Tibial nerve (tissue), 4 donors: Measurements from ENCODE around the gene ERN1. TPM values are rescaled to one million over a fixed set of nuclear protein-coding genes. Genes with fewer than 3 reads are reported as not detected.

Experiments
- DNase-seq, 2 donors: peaks; one replicate each; pipeline ENCODE4 v3.0.0-alpha.2; 2019; ENCODE audit warnings: low spot score in 2 of 2
- H3K27ac ChIP-seq, 4 donors: fragments of 200-600 bp; sonication (generic) in 3 of 4; one replicate each; pipeline ENCODE4 v1.5.1; 2017 to 2019; ENCODE audit warnings: mild to moderate bottlenecking in 1 of 4
- H3K27me3 ChIP-seq, 2 donors: fragments of 200-600 bp; sonication (generic) in 1 of 2; one replicate each; pipeline versions ENCODE4 v1.5.1 to v1.6.0; 2017 to 2019
- H3K36me3 ChIP-seq, 3 donors: fragments of 200-600 bp; sonication (generic); one replicate each; pipeline ENCODE4 v1.5.1; 2018 to 2019
- H3K4me1 ChIP-seq, 4 donors: fragments of 200-600 bp; sonication (generic) in 3 of 4; one replicate each; pipeline ENCODE4 v1.5.1; 2017 to 2019
- H3K4me3 ChIP-seq, 4 donors: fragments of 200-600 bp; sonication (generic) in 3 of 4; one replicate each; pipeline ENCODE4 v1.5.1; 2017 to 2019; ENCODE audit warnings: mild to moderate bottlenecking in 1 of 4, moderate library complexity in 1 of 4
- H3K9me3 ChIP-seq, 4 donors: fragments of 200-600 bp; sonication (generic) in 3 of 4; one replicate each; pipeline ENCODE4 v1.5.1; 2017 to 2019
- CTCF ChIP-seq, 5 experiments: fragments of 200-600 bp in 3 of 5; fragments of 450-650 bp in 2 of 5; sonication (generic) in 3 of 5; IDR thresholded peaks; one replicate each; pipeline ENCODE4 v1.5.1; 2016 to 2019; ENCODE audit warnings: antibody characterized with exemption in 5 of 5, mild to moderate bottlenecking in 3 of 5, moderate library complexity in 2 of 5
- EP300 ChIP-seq, 2 donors: sonication (generic); formaldehyde crosslinking; IDR thresholded peaks; one replicate each; pipeline ENCODE4 v1.6.1; 2017; ENCODE audit warnings: antibody characterized with exemption in 2 of 2, mild to moderate bottlenecking in 1 of 2
- POLR2A ChIP-seq, 2 donors: fragments of 450-650 bp; IDR thresholded peaks; one replicate each; pipeline ENCODE4 v1.6.1; 2017; ENCODE audit warnings: antibody characterized with exemption in 2 of 2, mild to moderate bottlenecking in 2 of 2, moderate library complexity in 2 of 2
- WGBS, 2 donors: methylation state at CpG; one replicate each; pipeline ENCODE4 v1.1.5; 2018; 5-methylcytosine and 5-hydroxymethylcytosine counted together
- small RNA-seq: library from RNA; depleted of rRNA; stranded (forward); fragments of <200 nt; gene quantifications from one replicate; pipeline ENCODE3, GENCODE V24; 2016
- total RNA-seq, 4 donors: library from RNA; depleted of rRNA; stranded (reverse); fragments of >200 nt; gene quantifications; one replicate each; pipeline ENCODE4 v1.1.0, GENCODE V29; 2016

The ERN1 gene
- total RNA-seq, 4 donors from 2014 or later, result 8.7 to 17.7 (median 13.5) TPM

- Histone ChIP-seq H3K27ac (no peak overlapping the region), H3K4me3 (no peak overlapping the region), H3K9me3 (no peaks in the 10 kb centered on the region), H3K36me3 (no peaks in the 10 kb centered on the region), H3K27me3 (peaks cover 0 to 63% of the 10 kb centered on the region in 2 donors), H3K4me1 (peaks cover 0 to 26% (median 12%) of the 10 kb centered on the region in 4 donors)
- WGBS, 2 donors, result 78 to 95% methylated on average over 2 to 3 of the region's 3 CpGs
- no peak for DNase-seq
- TF ChIP-seq EP300 (IDR thresholded peaks at IDR 0.05) (no peak), CTCF (IDR thresholded peaks at IDR 0.05) (no peak), POLR2A (IDR thresholded peaks at IDR 0.05) (no peak)
Measured at GRCh38 chr17:63993368-63993985, 136.5 kb downstream of the ERN1 start.

DNA sequence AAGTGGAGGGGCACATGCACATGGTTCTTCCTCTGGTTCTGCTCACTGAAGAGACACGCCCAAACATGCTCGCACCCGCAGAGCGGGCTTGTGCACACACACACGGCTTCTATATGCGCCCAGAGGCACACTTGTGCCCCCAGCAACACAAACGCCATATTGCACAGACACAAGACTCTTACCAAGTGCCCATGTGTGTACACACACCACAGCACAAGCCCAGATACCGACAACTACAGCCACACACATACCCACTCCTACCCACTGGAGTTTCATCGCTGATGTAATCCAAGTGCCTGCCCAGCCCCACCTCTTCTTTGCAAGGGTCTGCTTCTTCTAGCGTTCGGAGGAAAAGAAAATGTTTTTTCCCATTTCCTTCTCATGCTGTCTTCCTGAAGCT is 138.3 kb downstream of the ERN1 start:
- TF ChIP-seq CTCF (IDR thresholded peaks at IDR 0.05) (no peak), POLR2A (IDR thresholded peaks at IDR 0.05) (no peak), EP300 (IDR thresholded peaks at IDR 0.05) (no peak)
- Histone ChIP-seq H3K4me1 (peaks cover 0 to 32% (median 2%) of the 10 kb centered on the region in 4 donors), H3K4me3 (no peak overlapping the region), H3K27ac (no peak overlapping the region), H3K9me3 (no peaks in the 10 kb centered on the region), H3K36me3 (no peaks in the 10 kb centered on the region), H3K27me3 (peaks cover 0 to 50% of the 10 kb centered on the region in 2 donors)
- DNase-seq, result no peak
- 74 to 85% methylated on average over 11 of the region's 11 CpGs for WGBS, 2 donors

DNA sequence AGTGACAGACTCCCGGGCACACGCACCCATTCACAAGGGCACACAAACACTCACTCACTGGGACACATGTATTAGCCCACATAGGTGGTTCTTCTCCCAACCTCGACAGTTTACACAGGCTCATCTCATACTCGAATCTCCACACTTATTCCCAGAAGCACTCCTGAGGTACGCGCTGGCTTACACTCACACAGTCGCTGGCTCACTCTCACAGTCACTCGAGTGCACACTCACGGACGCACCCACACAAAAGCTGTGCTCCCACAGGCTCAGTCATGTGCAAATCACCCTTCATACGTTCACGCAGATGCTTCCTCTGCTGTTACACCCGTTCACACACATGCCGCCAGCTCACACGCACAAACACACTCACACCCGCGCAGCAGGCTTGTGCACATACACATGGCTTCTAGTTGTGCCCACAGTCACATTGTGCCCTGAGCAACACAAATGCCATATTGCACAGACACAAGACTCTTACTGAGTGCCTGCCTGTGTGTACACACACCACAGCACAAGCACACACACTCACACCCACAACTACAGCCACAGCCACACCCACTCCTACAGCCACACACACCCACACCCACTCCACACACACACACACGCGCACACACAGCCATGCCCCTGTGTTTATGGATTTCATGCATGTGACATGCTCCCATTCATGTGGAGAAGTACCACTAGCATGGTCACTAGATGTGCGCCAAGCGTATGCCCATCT is 140.2 kb downstream of the ERN1 start:
- peaks cover 0 to 46% of the 10 kb centered on the region in 2 donors for H3K27me3 ChIP-seq
- no peak overlapping the region for H3K4me3 ChIP-seq
- no peak for DNase-seq
- no peak for TF ChIP-seq EP300 (IDR thresholded peaks at IDR 0.05)
- TF ChIP-seq POLR2A (IDR thresholded peaks at IDR 0.05), result no peak
- WGBS, 2 donors, result 83% methylated on average over 21 of the region's 21 CpGs
- no peaks in the 10 kb centered on the region for H3K36me3 ChIP-seq
- peaks cover 0 to 45% (median 6%) of the 10 kb centered on the region in 4 donors for H3K4me1 ChIP-seq
- no peak overlapping the region for H3K27ac ChIP-seq
- no peaks in the 10 kb centered on the region for H3K9me3 ChIP-seq

Small RNAs within 50 kb of the gene (small RNA-seq; reads per million reads assigned to genes)
- gene SNORD104, result 296,961 reads per million, percentile 100 among the genes with 10 or more reads in this experiment

Other genes with a start within 250 kb of the ERN1 start
- gene GH2, start 248.2 kb downstream of the ERN1 start, total RNA-seq, result not detected
- not detected for gene CSH1, start 233.6 kb downstream of the ERN1 start, total RNA-seq
- gene CSHL1, start 218.9 kb downstream of the ERN1 start, total RNA-seq, result not detected
- not detected for gene GH1, start 211.3 kb downstream of the ERN1 start, total RNA-seq
- gene CD79B, start 197.8 kb downstream of the ERN1 start, total RNA-seq, result 10 to 100 TPM in 2 of 4 donors, 1 to 10 TPM in 2; 8.6 to 10.9 (median 9.9) TPM
- 1 to 10 TPM in 2 of 4 donors, under 1 TPM in 2; 0.21 to 2.4 (median 1.1) TPM for gene SCN4A, start 157.2 kb downstream of the ERN1 start, total RNA-seq
- 1 to 10 TPM in 1 of 4 donors, under 1 TPM in 2, not detected in 1; 0.20 to 1.3 (median 0.63) TPM for gene PRR29, start 131.8 kb downstream of the ERN1 start, total RNA-seq
- gene ICAM2, start 109.5 kb downstream of the ERN1 start, total RNA-seq, result 10 to 100 TPM; 18.0 to 95.1 (median 36.3) TPM
- gene TEX2, start 133.1 kb upstream of the ERN1 start, total RNA-seq, result 100 to 1,000 TPM in 1 of 4 donors, 10 to 100 TPM in 3; 32.6 to 110 (median 59.7) TPM